ENCODE results near the gene ASIC2.

DNA sequence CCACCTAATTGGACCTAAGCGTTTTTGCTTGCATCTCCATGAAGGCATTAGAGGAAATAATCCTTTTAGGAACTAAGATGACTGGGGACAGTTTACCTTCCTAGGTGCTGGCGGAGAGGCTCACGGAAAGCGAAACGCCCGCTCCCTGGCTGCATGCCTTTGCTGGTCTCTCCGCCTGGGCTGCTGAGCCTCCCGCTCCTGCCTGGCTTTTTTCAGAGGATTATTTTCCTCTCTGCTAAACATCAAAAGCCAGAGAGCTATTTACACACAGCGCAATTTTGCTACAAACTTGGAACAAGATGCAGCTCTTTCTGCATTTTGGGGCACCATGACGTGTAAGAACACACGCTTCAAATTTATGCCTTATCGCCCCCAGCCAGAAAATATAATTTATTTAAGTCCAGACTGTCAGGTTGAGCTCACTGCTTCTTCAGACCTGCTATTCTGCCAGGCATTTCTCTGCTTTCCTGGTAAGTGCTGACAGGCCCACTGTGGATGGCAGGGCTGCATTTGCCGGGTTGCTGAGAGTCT lies 177.0 kb downstream of the ASIC2 start:
- TF ChIP-seq CTCF (conservative IDR thresholded peaks at IDR 0.05) (no peak), EZH2 (IDR thresholded peaks at IDR 0.05; ENCODE audit: low read depth) (no peak)
